HCT116 (cell line): ENCODE data around the gene ILRUN. TPM values are rescaled to one million over a fixed set of nuclear protein-coding genes. Genes with fewer than 3 reads are reported as not detected.

Source experiments
- ATAC-seq: fragments of 200-7000 bp; cut with Tn5 transposase; 2 replicates; pipeline ENCODE4 v1.9.1; 2020; ENCODE audit warnings: mild to moderate bottlenecking, moderate library complexity
- BruUV-seq: library from RNA; stranded (reverse); fragments of 400-500 nt; replicated peaks from 2 replicates; lab custom pipeline; 2021; lab: Mats Ljungman, UMichigan
- CTCF ChIA-PET: fragments of 300-600 bp; sonication (Branson Sonifier 250); formaldehyde crosslinking; loops from one replicate; lab custom pipeline; 2021; ENCODE audit warnings: antibody characterized with exemption; lab: Charles Lee
- POLR2A ChIA-PET: fragments of 300-600, 350-600 bp; sonication (Branson Sonifier 250); formaldehyde crosslinking; loops from one replicate; lab custom pipeline; 2021; ENCODE audit warnings: antibody characterized with exemption; lab: Charles Lee
- RAD21 ChIA-PET, 2 experiments: fragments of 300-600 bp; sonication (Branson Sonifier 250); formaldehyde crosslinking; loops; one replicate each; lab custom pipeline; 2023; ENCODE audit warnings: low total read pairs in 2 of 2; ENCODE audit not compliant: uncharacterized antibody in 2 of 2, unreplicated experiment in 2 of 2, low non-redundant PET in 1 of 2; lab: Charles Lee
- DNase-seq: peaks from one replicate; pipeline ENCODE4 v3.0.0-alpha.2; 2010; ENCODE audit warnings: low read depth, low spot score
- H2AFZ ChIP-seq: fragments of 200-600 bp; shearing (Covaris generic), sonication (generic); 2 replicates; pipeline ENCODE4 v1.6.1; 2017; ENCODE audit warnings: low read depth, mixed run types, mixed read lengths, antibody characterized with exemption, low read length; ENCODE audit not compliant: poor library complexity, severe bottlenecking
- H3K27ac ChIP-seq: 2 replicates; pipeline ENCODE4 v1.5.1; 2012; ENCODE audit warnings: low read depth, low read length
- H3K27me3 ChIP-seq: fragments of 200-600 bp; sonication (generic); 2 replicates; pipeline ENCODE4 v1.6.1; 2016; ENCODE audit warnings: mixed run types, low read length, mixed read lengths; ENCODE audit not compliant: insufficient read depth
- H3K36me3 ChIP-seq, 2 experiments: fragments of 200-500 bp in 1 of 2; fragments of 200-600 bp in 1 of 2; sonication (Bioruptor generic) in 1 of 2; sonication (generic) in 1 of 2; 2 replicates each; pipeline versions ENCODE4 v1.5.1 to v1.6.1; 2014 to 2016; ENCODE audit warnings: low read length in 2 of 2, inconsistent platforms in 1 of 2, mixed read lengths in 1 of 2, mixed run types in 1 of 2; ENCODE audit not compliant: insufficient read depth in 2 of 2, control insufficient read depth in 1 of 2
- H3K4me1 ChIP-seq, 2 experiments: fragments of 200-600 bp in 1 of 2; sonication (generic) in 1 of 2; 2 replicates each; pipeline versions ENCODE4 v1.5.1 to v1.6.1; 2012 to 2017; ENCODE audit warnings: low read length in 2 of 2, inconsistent platforms in 1 of 2, mild to moderate bottlenecking in 1 of 2, mixed read lengths in 1 of 2, mixed run types in 1 of 2, moderate library complexity in 1 of 2; ENCODE audit not compliant: insufficient read depth in 2 of 2, control insufficient read depth in 1 of 2
- H3K4me2 ChIP-seq: fragments of 200-600 bp; sonication (generic); 2 replicates; pipeline ENCODE4 v1.6.1; 2017; ENCODE audit warnings: mixed run types, low read length, mixed read lengths
- H3K4me3 ChIP-seq, 2 experiments: fragments of 200-600 bp in 1 of 2; sonication (generic) in 1 of 2; replicated peaks in 1 of 2; 2 replicates each; pipeline ENCODE4 v1.5.1; 2011 to 2016; ENCODE audit warnings: low read length in 2 of 2, control low read depth in 1 of 2, low read depth in 1 of 2, mild to moderate bottlenecking in 1 of 2, mixed read lengths in 1 of 2, mixed run types in 1 of 2
- H3K79me2 ChIP-seq: fragments of 200-600 bp; sonication (generic); 2 replicates; pipeline ENCODE4 v1.6.1; 2017; ENCODE audit warnings: mild to moderate bottlenecking, mixed run types, low read length, moderate library complexity, mixed read lengths; ENCODE audit not compliant: insufficient read depth
- H3K9ac ChIP-seq: fragments of 200-600 bp; sonication (generic); 2 replicates; pipeline ENCODE4 v1.6.1; 2016; ENCODE audit warnings: low read length, mixed read lengths
- H3K9me2 ChIP-seq: fragments of 200-600 bp; sonication (generic), shearing (Covaris generic); 2 replicates; pipeline ENCODE4 v1.6.1; 2017; ENCODE audit warnings: mixed run types, mild to moderate bottlenecking, moderate library complexity; ENCODE audit not compliant: insufficient read depth
- H3K9me3 ChIP-seq, 2 experiments: fragments of 200-500 bp in 1 of 2; fragments of 200-600 bp in 1 of 2; sonication (Bioruptor generic) in 1 of 2; sonication (generic) in 1 of 2; 2 replicates each; pipeline ENCODE4 v1.6.1; 2014 to 2017; ENCODE audit warnings: low read length in 2 of 2, mixed read lengths in 2 of 2, inconsistent platforms in 1 of 2, low read depth in 1 of 2, mild to moderate bottlenecking in 1 of 2, mixed run types in 1 of 2, moderate library complexity in 1 of 2; ENCODE audit not compliant: control insufficient read depth in 1 of 2, insufficient read depth in 1 of 2
- H4K20me1 ChIP-seq: fragments of 200-600 bp; sonication (generic), shearing (Covaris generic); 2 replicates; pipeline ENCODE4 v1.6.1; 2017; ENCODE audit warnings: mixed run types, mild to moderate bottlenecking, moderate library complexity; ENCODE audit not compliant: insufficient read depth
- CEBPB ChIP-seq: IDR thresholded peaks from 2 replicates; pipeline ENCODE4 v1.6.1; 2012; ENCODE audit warnings: low read depth
- EGR1 ChIP-seq: IDR thresholded peaks from 2 replicates; pipeline ENCODE4 v1.6.1; 2012; ENCODE audit warnings: low read depth
- ELF1 ChIP-seq: IDR thresholded peaks from 2 replicates; pipeline ENCODE4 v1.6.1; 2012; ENCODE audit warnings: low read depth, borderline replicate concordance
- EZH2 ChIP-seq: fragments of 200-600 bp; sonication (generic); IDR thresholded peaks from 2 replicates; pipeline ENCODE4 v1.6.1; 2017; ENCODE audit warnings: antibody characterized with exemption, mixed run types
- JUND ChIP-seq: IDR thresholded peaks from 2 replicates; pipeline ENCODE4 v1.6.1; 2012
- POLR2A ChIP-seq: IDR thresholded peaks from 2 replicates; pipeline ENCODE4 v1.7.0; 2011; ENCODE audit warnings: borderline replicate concordance; ENCODE audit not compliant: insufficient read depth, insufficient read length; ENCODE audit errors: extremely low read depth
- POLR2AphosphoS5 ChIP-seq: IDR thresholded peaks from 2 replicates; pipeline ENCODE4 v1.6.1; 2011; ENCODE audit warnings: mild to moderate bottlenecking, low read depth, low read length, moderate library complexity
- SIN3A ChIP-seq: IDR thresholded peaks from 2 replicates; pipeline ENCODE4 v1.6.1; 2012; ENCODE audit warnings: low read depth
- SRF ChIP-seq: IDR thresholded peaks from 2 replicates; pipeline ENCODE4 v1.6.1; 2012; ENCODE audit warnings: low read depth
- YY1 ChIP-seq: IDR thresholded peaks from 2 replicates; pipeline ENCODE4 v1.6.1; 2011; ENCODE audit warnings: low read length, low read depth, moderate library complexity, mild to moderate bottlenecking; ENCODE audit not compliant: insufficient replicate concordance; ENCODE audit errors: extremely low read depth
- ZBTB33 ChIP-seq: IDR thresholded peaks from 2 replicates; pipeline ENCODE4 v1.6.1; 2011; ENCODE audit warnings: mild to moderate bottlenecking, low read length, moderate library complexity; ENCODE audit not compliant: insufficient replicate concordance; ENCODE audit errors: extremely low read depth
- ZFX ChIP-seq: fragments of 450-650 bp; IDR thresholded peaks from 2 replicates; pipeline ENCODE4 v1.6.1; 2017
- ZNF274 ChIP-seq: fragments of 200-500 bp; sonication (Bioruptor generic); IDR thresholded peaks from 2 replicates; pipeline ENCODE4 v1.6.1; 2014; ENCODE audit warnings: mild to moderate bottlenecking, low read depth, low read length, inconsistent platforms
- intact Hi-C: fragments of 100-400 bp; cut with micrococcal nuclease; formaldehyde crosslinking; loops from 2 replicates; pipeline ENCODE4 v1.10.0; 2022
- total RNA-seq: library from RNA; stranded (reverse); gene quantifications from one replicate; pipeline ENCODE4 v1.2.1, GENCODE V29; 2021; ENCODE audit not compliant: unreplicated experiment
- TF ChIP-seq, protein P1 (sequence below), 3 experiments: fragments of 200-600 bp in 1 of 3; sonication (generic) in 1 of 3; IDR thresholded peaks in 2 of 3; conservative IDR thresholded peaks in 1 of 3; 2 replicates each; pipeline ENCODE4 v1.5.1; 2012 to 2017; ENCODE audit warnings: low read depth in 2 of 3, low read length in 2 of 3, antibody characterized with exemption in 1 of 3, borderline replicate concordance in 1 of 3, control low read depth in 1 of 3, mild to moderate bottlenecking in 1 of 3, mixed read lengths in 1 of 3, mixed run types in 1 of 3, moderate library complexity in 1 of 3; ENCODE audit not compliant: insufficient read depth in 1 of 3
- TF ChIP-seq, protein P2 (sequence below): IDR thresholded peaks from 2 replicates; pipeline ENCODE4 v1.6.1; 2012

The ILRUN gene
- total RNA-seq, 1 experiment from 2014 or later = 51.9 TPM

DNA sequence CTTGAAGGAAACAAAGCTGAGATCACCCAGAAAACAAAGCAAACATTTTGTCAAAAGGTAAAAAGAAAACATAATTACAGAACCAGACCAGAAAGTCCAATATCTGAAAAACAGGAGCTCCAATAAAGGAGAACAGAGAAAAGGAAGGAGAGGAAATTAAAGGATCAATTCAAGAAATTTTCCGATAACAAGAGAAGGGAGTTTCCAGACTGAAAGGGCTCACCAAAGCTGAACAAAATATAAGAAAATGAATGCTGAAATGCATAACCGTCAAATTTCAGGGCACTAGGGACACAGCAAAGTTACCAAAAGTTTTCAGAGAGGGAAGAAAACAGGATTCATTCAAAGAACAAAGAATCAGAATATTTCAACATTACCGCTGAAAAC, 23.9 kb downstream of the ILRUN start (continued):
- TF ChIP-seq, protein P1, sequence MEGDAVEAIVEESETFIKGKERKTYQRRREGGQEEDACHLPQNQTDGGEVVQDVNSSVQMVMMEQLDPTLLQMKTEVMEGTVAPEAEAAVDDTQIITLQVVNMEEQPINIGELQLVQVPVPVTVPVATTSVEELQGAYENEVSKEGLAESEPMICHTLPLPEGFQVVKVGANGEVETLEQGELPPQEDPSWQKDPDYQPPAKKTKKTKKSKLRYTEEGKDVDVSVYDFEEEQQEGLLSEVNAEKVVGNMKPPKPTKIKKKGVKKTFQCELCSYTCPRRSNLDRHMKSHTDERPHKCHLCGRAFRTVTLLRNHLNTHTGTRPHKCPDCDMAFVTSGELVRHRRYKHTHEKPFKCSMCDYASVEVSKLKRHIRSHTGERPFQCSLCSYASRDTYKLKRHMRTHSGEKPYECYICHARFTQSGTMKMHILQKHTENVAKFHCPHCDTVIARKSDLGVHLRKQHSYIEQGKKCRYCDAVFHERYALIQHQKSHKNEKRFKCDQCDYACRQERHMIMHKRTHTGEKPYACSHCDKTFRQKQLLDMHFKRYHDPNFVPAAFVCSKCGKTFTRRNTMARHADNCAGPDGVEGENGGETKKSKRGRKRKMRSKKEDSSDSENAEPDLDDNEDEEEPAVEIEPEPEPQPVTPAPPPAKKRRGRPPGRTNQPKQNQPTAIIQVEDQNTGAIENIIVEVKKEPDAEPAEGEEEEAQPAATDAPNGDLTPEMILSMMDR (IDR thresholded peaks at IDR 0.05 in 2 of 3, conservative IDR thresholded peaks at IDR 0.05 in 1 of 3; ENCODE audit: borderline replicate concordance in 1 of 3, insufficient read depth in 1 of 3, low read depth in 2 of 3, low read length in 2 of 3) = no peak
- TF ChIP-seq SIN3A (no peak), YY1 (no peak), EZH2 (no peak)

DNA sequence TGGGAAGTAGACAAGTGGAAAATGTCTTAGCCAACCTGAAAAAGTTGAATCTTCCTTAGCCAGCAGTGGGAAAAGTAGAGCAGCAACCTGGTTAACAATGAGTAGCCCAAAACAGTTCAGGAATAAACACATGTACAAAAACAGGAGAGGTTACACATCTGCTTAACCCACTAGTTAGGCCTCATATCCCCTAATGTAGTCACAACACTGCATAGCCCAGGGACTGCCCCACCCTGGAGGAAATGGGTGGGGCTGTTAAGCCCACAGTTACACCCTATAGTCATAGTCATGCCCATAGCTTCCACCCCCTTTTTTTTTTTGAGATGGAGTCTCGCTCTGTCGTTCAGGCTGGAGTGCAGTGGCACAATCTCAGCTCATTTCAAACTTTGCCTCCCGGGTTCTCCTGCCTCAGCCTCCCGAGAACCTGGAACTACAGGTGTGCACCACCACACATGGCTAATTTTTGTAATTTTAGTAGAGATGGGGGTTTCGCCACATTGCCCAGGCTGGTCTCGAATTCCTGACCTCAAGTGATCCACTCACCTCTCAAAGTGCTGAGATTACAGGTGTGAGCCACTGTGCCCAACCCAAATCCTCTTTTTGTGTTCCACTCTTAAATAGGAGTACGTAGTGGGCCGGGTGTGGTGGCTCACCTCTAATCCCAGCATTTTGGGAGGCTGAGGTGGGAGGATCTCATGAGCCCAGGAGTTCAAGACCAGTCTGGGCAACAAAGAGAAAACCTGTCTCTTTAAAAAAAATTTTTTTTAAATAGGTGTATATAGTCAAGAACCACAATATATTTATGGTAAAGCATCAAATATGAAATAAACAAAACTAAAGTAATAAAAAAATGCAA, 24.5 kb downstream of the ILRUN start:
- TF ChIP-seq SRF (no peak), ZNF274 (no peak), ZBTB33 (no peak), ELF1 (no peak), EGR1 (no peak), POLR2A (no peak), POLR2AphosphoS5 (no peak), JUND (no peak), ZFX (no peak), SIN3A (no peak), EZH2 (no peak), YY1 (no peak), CEBPB (no peak)
- TF ChIP-seq, protein P1 (IDR thresholded peaks at IDR 0.05 in 2 of 3, conservative IDR thresholded peaks at IDR 0.05 in 1 of 3; ENCODE audit: borderline replicate concordance in 1 of 3, insufficient read depth in 1 of 3, low read depth in 2 of 3, low read length in 2 of 3) = no peak
- TF ChIP-seq, protein P2, sequence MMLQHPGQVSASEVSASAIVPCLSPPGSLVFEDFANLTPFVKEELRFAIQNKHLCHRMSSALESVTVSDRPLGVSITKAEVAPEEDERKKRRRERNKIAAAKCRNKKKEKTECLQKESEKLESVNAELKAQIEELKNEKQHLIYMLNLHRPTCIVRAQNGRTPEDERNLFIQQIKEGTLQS = no peak
- Histone ChIP-seq H3K79me2 (peaks cover 94% of the 10 kb centered on the region), H2AFZ (no peak overlapping the region), H3K27me3 (no peaks in the 10 kb centered on the region), H3K27ac (no peak overlapping the region), H4K20me1 (no peaks in the 10 kb centered on the region), H3K9me3 (no peaks in the 10 kb centered on the region), H3K4me1 (peaks cover 27 to 43% of the 10 kb centered on the region in 2 experiments), H3K4me3 (no peak overlapping the region), H3K9me2 (no peaks in the 10 kb centered on the region), H3K9ac (0 out of 2 replicates have a peak overlapping the region, but pooled peaks have one; percentile 8), H3K4me2 (peak overlapping the region; percentile 48), H3K36me3 (no peaks in the 10 kb centered on the region)
- intact Hi-C loops = no loop called here
- ChIA-PET CTCF (no interaction called here), POLR2A (no interaction called here), RAD21 (no interaction called here)
- ATAC-seq = peak; percentile 78
- DNase-seq = no peak
- BruUV-seq = no TSS peak
